Left cardiac atrium (tissue), 4 donors: ENCODE data around the gene ADGRB3. TPM values are rescaled to one million over a fixed set of nuclear protein-coding genes. Genes with fewer than 3 reads are reported as not detected.
"Not testable (repeated sequence)": the region's sequence is repeated elsewhere in the genome, so short reads cannot be mapped to it uniquely, and the experiment has no call there.

Source experiments
- ATAC-seq, 2 donors: fragments of 200-7000 bp; cut with Tn5 transposase; one replicate each; pipeline ENCODE4 v1.9.1; 2020; ENCODE audit warnings: mild to moderate bottlenecking in 2 of 2, moderate library complexity in 2 of 2
- DNase-seq: peaks from one replicate; pipeline ENCODE4 v3.0.0-alpha.2; 2020
- intact Hi-C, 2 donors: fragments of 100-400 bp; cut with DNase I; formaldehyde crosslinking; loops; one replicate each; pipeline versions ENCODE4 v1.14.1 to v1.15.1; 2022 to 2023
- total RNA-seq, 2 donors: library from RNA; stranded (reverse); fragmentation: NEBNext Ultra II Directional; extraction: Animal tissue kit (Norgen Biotek cat#: 25700); gene quantifications; one replicate each; pipeline ENCODE4 v1.2.1, GENCODE V29; 2021
- donor health status: DM: no; HTN: yes; CAD: no.
- donor health status: DM: no; HTN: yes; CAD: no; lungs with severe emphysema.
- donor health status: DM: yes; HTN: yes; CAD: no.
- donor health status: Dilated cardiomyopathy.

Gene ADGRB3
- total RNA-seq, 2 donors from 2014 or later = 1.7 to 2.3 TPM

DNA sequence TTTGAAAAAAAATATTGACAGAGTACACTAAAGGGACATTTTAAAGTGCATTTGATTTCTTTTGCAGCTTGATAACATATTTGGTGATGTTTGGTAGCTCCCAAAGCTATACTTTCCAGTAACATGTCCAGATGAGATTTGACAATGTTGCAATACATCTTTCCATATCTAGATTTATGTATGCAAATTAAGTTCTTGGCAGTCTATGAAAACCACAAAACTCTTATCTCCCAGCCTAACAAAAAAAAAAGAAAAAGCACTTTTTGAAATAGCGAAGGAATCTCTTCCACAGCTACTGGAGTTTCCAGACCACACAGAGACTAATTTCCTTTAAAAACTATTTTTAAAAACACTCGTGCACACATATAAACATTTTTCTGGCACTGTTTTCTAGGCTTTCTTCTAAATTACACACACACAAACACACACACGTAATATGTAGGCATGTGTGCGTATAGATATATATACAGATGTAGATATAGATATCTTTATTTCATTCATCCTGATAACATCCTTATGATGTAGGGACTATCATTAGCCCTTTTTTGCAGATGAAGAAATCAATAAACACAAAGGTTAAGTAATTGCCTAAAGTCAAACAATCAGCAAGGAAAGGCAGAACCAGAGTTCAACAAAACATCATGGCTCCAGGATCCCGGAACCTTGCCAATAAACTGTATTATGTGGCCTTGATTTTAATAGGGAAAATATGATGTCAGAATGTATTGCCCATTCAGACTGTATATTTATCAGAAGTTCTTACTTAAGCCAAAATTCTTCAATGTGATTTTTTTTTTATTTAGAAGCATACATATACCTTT lies 93.3 kb downstream of the ADGRB3 start:
- intact Hi-C loops = no loop called here
- DNase-seq (no peak), ATAC-seq (no peak)

DNA sequence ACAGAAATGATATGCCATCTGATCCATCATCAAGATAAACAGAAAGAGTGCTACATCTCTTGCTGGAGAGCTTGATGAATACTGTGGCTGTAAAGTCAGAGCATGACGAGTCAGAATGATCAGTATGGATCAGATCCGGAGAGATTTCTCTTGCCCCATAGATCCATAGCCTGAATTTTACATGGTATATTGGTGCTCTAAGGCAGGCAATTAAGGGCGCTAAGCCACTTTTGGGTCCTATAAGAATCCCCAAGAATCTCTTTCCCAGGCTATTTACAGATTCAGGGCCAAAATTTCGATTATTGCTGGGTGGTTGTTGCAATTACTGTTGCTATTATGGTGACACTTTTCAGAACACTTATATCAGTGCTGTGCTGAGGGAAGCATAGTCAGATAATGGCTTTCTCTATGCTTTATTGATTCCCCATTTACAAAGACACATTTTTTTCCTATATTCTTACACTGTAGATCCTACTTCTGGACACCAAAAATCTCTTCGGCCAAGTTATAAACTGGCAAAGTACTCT lies 94.4 kb downstream of the ADGRB3 start:
- DNase-seq (no peak), ATAC-seq (no peak)
- intact Hi-C loops = no loop called here

DNA sequence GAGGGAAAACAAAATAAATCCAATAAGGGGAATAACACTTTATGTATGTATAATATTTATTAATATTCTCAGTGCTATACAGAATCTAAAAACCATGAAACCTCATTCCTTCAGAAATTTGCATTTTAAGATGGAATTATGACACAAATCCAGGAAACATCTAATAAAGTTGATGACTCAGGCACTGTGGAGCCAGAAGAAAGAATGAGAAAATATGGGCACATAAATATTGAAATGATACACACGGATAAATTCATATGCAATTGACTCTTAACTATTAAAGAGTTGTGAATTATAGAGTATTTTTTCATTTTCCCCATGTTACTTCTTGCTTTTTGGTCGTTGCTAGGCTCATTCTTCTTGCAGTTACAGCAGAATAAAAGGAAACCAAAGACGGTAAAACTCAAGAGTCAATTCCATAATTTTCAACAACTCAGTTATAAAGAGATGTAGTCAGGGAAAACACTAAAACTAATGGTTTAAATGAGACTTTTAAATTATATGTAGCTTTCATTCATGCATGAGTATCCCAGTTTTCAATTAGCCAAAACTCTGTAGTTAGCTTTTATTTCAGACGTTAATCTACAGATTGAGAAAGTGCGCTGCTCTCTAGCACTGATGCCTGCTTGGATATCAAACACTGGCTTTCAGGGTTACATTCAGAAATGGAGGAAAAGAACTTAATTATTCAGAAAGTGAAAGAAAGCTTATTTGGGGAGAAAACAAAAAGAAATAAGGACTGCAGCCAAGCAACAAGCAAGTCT lies 95.4 kb downstream of the ADGRB3 start:
- intact Hi-C loops = no loop called here
- ATAC-seq (no peak), DNase-seq (no peak)

DNA sequence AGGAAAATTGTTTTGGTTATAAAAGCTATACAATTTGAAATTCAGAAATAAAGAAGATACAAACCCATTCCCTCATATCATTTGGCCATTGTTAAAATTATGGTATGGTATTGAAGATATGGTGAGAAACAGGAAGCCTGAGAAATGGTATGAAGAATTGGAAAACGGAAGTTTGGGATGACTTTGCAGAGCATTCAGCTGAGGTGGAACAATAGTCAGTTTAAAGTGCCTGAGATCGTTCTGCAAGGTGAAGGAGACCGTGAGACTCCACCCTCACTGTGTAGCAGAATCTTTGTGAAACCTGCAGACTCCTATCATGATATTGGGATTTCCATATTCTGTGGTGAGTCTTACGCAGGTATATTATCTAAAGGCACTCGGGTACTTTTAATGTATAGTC lies 97.3 kb downstream of the ADGRB3 start:
- no peak for ATAC-seq
- intact Hi-C loops = no loop called here
- DNase-seq = no peak

DNA sequence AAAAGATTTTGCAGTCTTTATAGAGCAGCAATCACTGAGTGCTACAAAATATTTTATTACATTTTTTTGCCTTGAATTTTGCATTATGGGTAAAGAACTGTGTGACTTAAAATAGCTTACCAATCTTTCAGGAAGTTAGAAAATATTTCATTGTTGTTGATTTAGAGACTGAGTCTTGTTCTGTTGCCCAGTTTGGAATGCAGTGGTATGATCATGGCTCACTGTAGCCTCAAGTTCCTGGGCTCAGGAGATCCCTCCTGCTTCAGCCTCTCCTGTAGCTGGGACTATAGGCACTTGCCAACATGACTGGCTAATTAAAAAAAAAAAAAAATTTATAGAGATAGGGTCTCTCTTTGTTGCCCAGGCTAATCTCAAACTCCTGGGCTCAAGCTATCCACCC lies 100.8 kb downstream of the ADGRB3 start:
- ATAC-seq = no peak
- intact Hi-C loops = no loop called here
- DNase-seq = no peak

DNA sequence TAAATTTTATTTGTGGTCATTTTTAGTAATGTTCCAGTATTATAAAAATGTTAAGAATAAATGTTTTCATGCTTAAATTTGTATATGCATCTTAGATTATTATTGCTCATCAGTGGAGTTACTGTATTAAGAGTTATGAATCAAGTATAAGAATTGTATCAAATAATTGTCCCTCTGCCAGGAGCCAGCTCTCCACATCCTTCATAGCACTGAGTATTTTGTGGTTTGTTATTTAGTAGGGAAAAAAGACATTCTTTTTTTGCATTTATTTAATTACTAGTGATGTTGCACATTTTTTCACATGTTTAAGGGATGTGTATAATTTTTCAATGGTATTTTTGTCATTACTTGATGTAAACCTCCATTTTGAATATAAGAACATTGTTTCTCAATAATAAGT lies 102.0 kb downstream of the ADGRB3 start:
- DNase-seq (no peak), ATAC-seq (no peak)
- intact Hi-C loops = no loop called here

DNA sequence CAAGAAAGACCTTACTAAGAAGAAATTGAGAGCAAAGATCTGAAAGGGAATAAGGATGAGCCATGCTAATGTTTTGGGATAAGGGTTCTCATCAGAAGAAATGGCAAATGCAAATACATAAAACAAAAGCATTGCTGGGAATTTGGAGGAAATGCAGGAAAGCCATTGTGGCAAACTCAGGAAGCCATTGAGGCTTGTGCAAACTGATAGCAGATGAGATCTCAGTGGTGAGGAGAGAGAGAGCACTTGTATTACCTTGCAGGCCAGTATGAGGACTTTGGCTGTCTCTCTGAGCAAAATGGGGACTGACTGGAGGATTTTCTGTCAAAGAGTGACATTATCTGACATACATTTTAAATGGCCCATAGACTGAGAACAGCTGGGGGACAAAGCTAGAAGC lies 103.0 kb downstream of the ADGRB3 start:
- no peak for ATAC-seq
- DNase-seq = no peak
- intact Hi-C loops = no loop called here

DNA sequence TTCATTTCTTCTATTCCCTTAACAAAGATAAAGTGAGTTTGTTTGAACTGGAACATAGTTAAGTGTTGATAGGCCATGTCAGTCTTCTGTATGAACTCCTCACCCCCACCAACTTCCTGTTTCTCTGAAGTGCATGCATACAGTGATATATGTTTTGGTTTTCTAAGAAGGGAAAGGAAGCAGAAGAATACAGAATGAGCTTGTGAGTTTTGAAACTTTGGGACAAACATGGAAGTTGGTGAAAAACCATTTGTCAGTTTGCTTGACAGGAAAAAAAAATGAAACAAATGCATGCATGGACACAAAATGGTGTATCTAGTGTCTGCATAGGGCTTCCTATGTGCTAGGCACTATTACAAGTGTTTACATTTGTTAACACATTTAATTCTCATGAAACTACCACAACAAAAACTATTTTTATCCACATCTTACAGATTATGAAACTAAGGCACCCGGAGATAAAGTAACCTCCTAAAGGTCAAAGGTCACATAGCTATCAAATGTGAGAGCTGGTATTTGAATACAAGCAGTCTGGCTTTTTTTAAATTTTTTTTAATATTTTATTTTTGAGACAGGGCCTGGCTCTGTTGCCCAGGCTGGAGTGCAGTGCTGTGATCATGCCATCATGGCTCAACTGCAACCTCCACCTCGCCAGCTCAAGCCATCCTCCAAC lies 105.9 kb downstream of the ADGRB3 start:
- intact Hi-C loops = no loop called here
- DNase-seq = no peak
- ATAC-seq = no peak

DNA sequence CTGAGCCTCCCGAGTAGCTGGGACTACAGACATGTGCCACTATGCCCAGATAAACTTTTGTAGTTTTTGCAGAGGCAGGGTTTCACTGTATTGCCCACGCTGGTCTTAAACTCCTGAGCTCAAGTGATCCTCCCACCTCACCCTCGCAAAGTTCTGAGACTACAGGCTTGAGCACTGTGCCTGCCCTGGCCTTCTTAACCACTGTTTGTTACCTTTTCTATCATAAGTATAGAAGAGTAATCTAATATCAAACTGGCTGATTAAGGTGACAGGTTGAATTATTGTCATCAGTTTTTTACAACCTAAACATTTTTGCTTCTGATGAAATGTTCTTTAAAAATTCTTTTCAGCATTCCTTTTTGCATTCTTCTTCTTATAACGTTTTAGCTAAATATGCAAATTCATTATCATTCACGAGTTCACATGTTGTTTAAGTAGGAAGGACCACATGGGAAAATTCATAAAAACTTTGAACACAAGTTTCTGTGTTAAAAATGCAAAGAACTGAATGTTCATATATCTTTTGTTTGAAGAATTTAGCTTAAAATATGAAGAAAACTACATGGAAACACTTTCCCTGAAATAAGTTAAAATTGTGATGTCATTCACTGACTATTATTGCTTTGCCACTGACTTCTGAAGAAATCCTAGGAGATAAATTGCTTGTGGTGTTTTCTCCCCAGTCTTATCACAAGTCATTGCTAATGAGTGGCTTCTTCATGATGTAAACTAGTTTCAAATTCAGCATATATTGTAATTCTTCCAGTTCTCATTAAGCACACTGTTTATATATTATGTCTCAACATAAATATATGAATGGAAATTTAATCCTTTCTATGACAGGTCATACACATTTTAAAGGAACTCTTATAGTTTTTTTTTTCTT lies 106.7 kb downstream of the ADGRB3 start:
- ATAC-seq (no peak), DNase-seq (no peak)
- intact Hi-C loops = no loop called here

DNA sequence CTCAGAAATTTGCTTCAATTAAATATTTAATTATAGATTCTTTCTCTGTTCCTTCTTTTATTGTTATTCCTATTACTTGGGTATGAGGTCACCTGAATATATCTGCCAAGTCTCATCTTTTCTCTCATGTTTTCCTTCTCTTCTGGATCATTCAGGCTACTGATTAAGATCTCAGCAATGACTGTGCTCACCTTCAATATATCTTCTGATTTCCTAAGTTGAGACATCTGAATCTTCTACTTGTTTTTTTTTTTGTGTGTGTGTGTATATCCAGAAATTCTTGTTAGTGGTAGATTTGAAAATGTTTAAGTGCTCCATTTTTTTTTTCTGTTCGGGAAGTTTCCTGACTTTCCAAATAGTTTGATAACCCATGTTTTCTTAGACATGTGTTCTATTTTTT lies 108.0 kb downstream of the ADGRB3 start:
- intact Hi-C loops = no loop called here
- DNase-seq = no peak
- ATAC-seq = no peak

DNA sequence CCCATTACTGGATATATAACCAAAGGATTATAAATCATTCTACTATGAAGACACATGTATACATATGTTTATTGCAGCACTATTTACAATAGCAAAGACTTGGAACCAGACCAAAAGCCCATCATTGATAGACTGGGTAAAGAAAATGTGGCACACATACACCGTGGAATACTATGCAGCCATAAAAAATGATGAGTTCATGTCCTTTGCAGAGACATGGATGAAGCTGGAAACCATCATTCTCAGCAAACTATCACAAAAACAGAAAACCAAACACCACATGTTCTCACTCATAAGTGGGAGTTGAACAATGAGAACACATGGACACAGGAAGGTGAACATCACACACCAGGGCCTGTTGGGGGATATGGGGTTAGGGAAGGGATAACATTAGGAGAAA lies 109.3 kb downstream of the ADGRB3 start:
- ATAC-seq, intact Hi-C loops, DNase-seq: not testable (repeated sequence)

DNA sequence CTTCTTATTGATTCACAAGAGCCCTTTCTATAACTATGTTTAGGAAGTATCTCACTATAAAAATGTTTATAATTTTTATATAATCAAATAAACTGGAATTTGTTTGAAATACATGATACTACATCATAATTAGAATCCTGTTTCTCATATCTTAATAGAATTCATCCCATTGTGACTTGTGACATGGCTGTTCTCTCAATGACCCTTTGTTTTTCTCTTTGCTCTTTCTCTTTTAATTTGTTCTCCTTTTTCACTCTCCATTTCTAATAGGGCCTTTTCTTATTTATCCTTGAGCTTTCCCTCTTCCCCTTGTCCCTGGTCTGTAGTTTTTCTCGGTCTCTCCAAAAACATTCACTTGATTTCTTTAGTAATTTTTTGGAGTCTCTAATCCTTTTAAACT lies 111.3 kb downstream of the ADGRB3 start:
- ATAC-seq (no peak), DNase-seq (no peak)
- intact Hi-C loops = no loop called here

DNA sequence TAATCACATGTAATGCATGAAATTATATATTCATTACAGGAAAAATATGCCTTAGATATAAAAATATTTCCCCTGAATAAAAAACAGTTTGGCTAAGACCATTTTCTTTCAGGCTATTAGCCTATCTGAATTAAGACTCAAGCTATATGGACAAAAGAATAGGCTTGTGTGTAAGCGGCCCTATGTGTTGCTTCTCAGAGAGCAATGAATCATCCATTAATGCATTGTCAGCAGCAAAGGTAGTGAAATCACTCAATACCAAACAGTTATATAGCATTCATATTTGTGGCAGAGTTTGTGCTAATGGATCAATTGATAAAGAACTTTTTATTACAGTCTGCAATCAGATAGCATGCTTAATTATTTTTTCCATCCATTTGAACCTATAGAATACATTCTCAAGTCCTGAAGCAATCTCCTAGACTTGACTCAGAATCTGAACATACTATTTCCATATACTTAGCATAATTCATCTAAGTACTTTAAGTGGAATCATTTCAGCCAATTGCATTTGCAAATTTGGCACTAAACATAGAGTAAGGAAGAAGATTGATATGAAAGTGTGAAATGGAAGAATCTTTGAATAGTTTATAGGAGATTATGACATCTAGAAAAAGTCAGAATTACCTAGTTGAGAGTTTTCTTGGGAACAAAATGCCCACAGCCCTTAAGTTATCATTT lies 112.2 kb downstream of the ADGRB3 start:
- DNase-seq (no peak), ATAC-seq (no peak)
- intact Hi-C loops = no loop called here

DNA sequence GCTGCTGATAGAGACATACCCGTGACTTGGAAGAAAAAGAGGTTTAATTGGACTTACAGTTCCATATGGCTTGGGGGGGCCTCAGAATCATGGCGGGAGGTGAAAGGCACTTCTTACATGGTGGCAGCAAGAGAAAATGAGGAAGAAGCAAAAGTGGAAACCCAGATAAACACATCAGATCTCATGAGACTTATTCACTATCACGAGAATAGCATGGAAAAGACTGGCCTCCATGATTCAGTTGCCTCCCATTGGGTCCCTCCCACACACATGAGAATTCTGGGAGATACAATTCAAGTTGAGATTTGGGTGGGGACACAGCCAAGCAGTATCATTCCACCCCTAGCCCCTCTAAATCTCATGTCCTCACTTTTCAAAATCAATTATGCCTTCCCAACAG lies 112.8 kb downstream of the ADGRB3 start:
- DNase-seq, ATAC-seq, intact Hi-C loops: not testable (repeated sequence)

DNA sequence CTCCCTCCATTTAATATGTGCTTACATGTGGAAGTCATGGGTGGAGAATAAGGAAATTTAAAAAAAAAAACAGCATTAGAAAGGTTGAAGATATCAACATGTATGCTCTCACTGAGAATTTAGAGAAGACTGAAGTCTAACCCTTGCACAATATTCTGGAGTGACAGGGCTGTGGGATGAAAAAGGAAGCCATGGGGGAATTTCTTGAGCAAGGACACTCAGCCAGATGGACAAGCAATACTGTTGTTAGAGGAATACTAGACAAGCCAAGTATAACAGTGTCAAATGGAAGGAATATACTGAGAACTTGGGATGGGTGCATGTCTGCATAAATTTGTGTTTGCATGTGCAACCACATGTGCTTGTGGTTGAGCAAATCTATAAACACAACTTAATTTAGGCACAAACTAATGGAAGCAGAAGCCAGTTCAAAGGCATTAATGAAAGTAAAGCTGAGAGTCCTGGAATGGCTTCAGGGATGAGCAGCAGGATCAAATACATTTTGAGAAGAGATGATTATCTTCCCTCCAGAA lies 119.7 kb downstream of the ADGRB3 start:
- DNase-seq (no peak), ATAC-seq (no peak)
- intact Hi-C loops = no loop called here

DNA sequence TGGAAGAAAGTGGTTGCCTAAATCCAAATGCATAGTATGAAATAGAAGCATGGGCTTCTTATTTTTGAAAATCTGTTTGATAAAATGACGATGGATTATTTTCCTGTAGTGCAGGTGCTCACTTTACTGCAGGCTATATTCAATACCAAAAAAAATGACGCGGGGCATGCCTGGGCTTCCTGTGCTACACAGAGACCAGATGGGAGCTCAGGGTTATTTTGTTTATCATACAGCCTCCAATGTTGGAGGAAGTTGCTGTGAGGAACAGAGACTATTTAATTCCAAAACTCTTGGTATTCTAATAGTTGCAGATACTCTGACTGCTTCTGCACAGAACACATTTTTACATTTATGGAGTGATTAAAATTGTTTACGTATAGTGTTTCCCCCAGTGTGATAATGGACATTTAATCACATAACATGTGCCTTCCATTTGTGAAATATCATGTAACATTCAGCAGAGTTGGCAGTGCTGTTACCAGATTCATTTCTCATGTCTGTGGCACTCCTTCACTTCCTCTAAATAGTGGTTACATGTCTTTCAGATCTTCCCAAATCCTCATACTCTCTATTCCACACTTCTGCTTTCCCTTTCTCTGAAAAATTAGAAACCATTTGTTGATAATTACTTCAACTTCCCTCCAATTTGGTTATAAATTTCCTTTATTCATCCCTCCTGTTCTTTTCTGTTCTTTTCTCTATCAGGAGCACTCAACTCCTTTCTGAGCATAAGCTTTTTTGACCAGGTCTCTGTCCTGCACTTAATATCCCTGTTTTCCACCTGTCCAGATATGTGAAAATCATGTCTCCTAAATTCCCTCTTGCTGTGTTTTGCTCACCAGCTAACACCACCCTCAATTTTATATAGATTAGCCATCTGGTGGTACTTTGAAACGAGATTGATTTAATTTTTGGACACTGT lies 121.6 kb downstream of the ADGRB3 start:
- ATAC-seq (peak in 1 of 2 donors; percentile 58), DNase-seq (no peak)
- intact Hi-C loops = no loop called here

DNA sequence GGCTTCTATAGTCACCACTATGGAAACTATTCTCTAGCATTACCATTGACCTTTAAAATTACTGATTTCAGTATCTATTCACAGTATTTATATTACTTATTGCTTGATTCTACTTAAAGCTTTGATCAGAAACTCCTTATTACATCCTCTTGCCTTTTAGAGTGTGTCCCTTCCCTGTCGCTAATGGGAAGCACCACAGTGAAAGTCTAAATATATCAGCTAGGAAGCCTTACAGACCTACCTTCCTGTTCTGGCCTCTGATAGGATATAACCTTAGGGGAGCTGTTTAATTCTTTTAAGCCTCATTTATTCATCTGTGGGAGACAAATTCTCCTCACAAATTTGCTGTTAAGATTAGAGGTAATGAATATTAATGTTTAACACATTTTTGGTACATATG lies 122.7 kb downstream of the ADGRB3 start:
- DNase-seq = no peak
- intact Hi-C loops = no loop called here
- ATAC-seq = no peak
